HG03378 (cell line): ENCODE results near the gene MYOZ3.
A peak's percentile ranks its signal among the peaks of the same experiment; 100 is the strongest.

Experiments used
- ATAC-seq: cut with Tn5 transposase; IDR thresholded peaks from one replicate; pipeline ENCODE4 v1.9.1; 2021; ENCODE audit warnings: mild to moderate bottlenecking, moderate library complexity; ENCODE audit not compliant: unreplicated experiment

The MYOZ3 gene

DNA sequence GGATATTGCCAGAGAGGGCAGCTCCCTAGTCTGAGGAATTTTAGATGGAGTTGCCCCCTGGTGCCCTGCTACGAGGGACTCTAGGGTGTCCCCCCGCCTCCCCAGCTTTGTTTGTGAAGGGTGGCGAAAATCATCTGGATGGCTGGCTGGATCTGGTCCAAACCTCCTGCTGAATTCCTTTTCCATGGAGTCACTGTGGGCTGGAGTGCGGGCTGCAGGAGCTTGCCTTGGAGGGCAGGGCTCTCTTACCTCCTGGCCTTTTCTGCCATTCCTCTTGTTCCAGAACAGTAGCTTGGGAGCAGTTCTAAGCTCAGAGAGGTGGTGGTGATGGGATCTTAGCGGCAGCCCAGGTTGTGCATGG, 18.5 kb upstream of the MYOZ3 start:
- no peak for ATAC-seq

DNA sequence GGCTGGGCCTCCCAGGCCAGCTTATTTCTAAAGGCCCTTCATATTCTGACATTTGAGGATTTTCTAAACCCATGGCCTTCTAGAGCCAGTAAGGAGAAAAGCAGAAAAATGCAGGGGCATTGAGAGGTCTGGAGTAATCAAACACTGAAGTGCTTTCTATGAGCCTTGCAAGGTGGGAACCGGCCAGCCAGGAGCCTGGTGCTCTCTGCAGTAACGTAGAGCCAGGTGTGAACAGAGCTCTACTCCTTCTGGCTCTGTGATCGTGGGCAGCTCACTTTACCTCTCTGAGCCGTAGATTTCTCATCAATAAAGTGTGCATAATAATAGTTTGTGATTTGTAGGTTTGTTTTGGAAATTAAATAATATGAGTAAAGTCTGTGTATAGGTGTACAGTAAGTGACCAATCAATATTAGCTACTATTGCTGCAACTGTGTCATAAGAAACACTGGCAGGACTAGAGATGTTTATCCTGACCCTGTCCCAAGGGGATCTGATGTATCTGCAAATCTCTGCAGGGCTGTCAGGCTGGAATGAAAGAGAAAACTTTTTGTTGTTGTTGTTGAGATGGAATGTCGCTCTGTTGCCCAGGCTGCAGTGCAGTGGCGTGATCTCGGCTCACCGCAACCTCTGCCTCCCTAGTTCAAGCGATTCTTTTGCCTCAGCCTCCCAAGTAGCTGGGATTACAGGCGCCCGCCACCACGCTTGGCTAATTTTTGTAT, 17.9 kb upstream of the MYOZ3 start:
- ATAC-seq = no peak

DNA sequence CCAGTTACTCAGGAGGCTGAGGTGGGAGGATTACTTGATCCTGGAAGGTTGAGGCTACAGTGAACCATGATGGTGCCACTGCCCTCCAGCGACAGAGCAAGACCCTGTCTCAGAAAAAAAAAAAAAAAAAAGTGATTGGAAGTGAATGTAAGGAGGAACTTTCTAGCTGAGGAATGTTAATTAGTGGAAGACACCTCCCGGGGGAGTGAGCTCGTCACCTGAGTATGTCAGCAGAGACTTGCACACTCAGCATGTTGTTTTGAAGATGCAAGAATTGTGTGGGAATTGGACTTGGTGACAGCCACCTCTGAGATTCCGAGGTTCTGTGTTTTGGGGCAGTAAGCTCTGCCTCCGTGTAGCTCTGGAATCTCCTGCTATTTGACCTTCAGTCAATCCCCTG, 17.0 kb upstream of the MYOZ3 start:
- no peak for ATAC-seq

DNA sequence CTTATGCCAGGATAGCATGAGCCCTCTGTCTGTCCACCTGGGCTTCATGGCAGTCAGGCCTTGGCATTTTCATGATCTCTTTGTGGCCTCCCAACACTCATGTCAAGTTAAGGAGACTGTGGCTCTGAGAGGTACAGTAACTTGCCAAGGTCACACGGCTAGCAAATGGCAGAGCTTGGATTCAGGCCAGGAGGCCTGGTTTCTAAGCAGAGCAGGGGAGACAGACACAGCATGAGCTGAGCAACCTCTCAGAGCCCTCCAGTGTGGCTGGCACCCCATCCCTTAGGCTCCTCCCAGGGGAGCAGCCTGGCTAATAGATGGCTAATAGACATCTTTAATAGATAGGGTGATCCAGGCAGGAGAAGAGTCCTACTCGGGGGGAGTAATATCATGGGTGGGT, 16.5 kb upstream of the MYOZ3 start:
- no peak for ATAC-seq

DNA sequence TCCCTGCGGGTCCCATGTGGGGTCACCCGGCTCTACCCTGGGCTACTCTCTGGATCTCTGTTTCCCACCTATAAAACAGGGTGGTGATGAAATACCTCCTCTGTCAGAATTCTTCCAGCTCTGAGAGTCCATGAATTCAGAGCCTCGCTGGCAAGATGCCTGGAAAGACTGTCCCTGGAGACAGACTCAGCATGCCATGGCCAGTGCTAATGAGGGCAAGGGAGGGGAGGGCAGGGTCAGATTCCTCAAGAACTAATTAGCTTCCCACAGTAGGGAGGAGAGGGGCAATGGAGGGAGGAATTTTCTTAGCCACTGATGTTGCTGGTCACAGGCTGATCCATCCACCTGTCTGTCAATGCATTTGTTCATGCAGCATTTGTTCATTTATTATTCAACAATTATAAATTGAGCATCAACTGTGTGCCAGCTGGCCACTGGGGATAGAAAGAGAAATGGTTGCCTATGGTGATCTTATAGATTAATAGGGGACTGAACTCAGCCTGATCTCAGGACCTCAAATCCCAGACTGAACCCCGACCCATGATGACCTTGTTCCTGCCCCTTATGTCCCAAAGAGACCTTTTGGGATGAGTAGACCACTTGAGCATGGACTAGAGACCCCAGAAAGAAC, 15.9 kb upstream of the MYOZ3 start:
- ATAC-seq = no peak

DNA sequence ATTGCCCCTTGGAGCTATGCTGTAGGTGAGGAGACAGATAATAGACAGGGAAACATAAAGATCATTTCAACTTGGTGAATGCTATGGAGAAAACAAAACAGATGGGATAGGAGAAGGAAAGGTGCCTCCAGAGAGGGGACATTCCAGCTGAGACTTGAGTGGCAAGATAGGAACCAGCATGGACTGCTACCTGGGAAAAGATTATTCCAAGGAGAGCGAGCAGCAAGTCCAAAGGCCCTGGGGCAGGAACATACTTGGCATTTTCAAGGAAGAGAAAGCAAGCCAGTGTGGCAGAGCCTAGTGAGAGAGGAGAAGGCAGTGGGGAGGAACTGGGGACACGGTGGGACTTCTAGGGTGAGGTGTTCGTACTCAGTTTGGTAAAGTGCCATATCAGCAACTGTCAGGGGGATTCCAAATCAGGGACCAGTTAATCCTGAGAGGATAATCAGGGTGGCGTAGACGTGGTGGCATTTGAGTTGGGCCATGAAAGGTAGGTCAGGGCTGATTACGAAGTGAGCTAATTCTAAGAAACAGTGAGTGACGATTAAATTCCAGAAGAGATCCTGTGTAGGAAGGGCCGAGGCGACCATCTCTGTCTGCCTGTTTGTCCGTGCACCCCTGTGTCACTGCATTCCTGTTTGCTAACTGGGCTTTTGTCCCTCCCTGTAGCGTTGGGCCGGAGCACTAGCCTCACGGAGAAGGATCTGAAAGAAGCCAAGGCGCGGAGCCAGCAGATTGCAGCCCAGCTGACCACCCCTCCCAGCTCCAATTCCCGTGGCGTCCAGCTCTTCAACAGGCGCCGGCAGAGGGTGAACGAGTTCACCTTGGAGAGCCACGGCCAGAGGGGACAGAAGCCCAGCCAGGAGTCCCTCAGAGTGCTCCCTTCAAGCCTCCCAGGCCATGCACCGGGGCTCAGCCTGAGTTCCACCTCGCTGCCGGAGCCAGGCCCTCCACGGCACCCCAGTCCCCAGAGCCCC, 13.5 kb upstream of the MYOZ3 start:
- ATAC-seq = no peak

DNA sequence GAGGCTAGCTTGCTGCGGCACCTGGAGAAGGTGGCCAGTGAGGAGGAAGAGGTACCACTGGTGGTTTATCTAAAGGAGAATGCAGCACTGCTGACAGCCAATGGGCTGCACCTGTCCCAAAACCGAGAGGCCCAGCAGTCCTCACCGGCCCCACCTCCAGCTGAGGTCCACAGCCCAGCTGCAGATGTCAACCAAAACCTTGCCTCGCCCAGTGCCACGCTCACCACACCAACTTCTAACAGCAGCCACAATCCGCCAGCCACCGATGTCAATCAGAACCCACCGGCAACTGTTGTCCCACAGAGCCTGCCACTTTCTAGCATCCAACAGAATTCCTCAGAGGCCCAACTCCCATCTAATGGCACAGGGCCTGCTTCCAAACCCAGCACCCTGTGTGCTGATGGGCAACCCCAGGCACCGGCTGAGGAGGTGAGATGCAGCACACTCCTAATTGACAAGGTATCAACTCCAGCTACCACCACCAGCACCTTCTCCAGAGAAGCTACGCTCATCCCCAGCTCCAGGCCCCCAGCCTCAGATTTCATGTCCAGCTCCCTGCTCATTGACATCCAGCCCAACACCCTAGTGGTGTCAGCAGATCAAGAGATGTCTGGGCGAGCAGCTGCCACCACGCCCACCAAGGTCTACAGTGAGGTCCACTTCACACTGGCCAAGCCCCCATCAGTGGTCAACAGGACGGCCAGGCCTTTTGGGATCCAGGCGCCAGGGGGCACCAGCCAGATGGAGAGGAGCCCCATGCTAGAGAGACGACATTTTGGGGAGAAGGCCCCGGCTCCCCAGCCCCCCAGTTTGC, 12.6 kb upstream of the MYOZ3 start:
- no peak for ATAC-seq

DNA sequence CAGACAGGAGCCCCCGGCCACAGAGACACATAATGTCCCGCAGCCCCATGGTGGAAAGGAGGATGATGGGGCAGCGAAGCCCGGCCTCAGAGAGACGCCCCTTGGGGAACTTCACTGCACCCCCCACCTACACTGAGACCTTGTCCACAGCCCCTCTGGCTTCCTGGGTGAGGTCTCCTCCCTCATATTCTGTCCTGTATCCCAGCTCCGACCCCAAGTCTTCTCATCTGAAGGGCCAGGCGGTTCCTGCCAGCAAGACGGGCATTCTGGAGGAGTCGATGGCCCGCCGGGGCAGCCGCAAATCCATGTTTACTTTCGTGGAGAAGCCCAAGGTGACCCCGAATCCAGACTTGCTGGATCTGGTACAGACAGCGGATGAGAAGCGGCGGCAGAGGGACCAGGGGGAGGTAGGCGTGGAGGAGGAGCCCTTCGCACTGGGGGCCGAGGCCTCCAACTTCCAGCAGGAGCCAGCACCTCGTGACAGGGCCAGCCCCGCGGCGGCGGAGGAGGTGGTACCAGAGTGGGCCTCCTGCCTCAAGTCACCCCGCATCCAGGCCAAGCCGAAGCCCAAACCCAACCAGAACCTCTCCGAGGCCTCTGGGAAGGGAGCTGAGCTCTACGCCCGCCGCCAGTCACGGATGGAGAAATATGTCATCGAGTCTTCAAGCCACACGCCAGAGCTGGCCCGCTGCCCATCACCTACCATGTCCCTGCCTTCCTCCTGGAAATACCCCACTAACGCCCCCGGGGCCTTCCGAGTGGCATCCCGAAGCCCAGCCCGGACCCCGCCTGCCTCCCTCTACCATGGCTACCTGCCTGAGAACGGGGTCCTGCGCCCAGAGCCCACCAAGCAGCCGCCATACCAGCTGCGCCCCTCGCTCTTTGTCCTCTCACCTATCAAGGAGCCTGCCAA, 11.7 kb upstream of the MYOZ3 start:
- ATAC-seq = no peak

DNA sequence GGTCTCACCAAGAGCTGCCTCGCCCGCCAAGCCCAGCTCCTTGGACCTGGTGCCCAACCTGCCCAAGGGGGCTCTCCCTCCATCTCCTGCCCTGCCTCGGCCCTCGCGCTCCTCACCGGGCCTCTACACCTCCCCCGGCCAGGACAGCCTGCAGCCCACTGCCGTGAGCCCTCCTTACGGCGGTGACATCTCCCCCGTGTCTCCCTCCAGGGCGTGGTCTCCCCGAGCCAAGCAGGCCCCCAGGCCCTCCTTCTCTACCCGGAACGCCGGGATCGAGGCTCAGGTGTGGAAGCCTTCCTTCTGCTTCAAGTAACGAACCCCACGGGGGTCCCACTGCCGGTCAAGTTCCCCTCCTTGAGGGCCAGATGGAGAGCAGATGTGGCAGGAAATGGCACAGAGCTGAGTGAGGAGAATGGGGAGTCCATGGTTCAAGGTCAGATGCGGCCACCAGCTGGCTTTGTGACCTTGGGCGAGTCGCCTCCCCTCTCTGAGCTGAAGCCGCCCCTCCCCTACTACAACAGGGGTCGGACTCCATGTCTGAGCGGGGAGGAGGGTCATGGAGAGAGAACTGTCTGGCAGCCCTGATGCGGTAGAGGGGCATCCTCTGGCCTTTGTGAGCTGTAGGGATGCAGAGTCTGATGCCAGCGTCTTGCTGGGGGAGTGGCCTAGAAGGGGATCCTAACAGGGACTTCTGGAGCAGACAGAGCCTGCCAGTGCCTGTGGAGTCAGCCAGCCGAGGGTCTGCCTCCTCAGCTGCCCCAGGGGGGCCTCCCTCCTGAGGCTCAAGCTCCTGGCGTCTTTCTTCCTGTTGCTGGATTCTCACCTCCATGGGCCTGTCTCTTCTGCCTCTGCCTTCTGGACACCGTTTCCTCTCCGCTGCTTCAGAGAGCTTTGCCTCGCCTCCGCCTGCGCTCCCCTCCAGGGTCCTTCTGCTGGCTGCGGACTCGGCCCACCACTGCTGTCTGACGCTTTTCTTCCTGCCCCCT, 10.7 kb upstream of the MYOZ3 start:
- ATAC-seq = no peak

DNA sequence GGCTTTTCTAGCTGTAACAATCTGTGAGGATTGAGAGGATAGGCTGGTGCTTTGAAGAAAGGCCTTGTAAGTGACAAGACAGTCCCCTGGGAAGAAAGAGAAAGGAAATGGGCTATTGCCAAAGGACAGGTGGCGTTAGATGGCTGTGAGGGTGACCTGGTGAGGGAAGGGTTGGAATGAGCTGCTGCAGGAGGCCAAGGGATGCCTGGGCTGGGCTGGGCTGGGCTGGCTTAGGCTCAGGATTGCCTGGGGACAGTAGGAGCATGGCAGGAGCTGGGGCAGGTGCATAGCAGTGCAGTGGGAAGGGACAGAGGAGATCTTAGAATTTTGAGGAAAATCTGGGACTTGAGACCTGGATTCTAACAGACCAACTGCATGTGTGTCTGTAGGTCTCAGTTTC, 9.7 kb upstream of the MYOZ3 start:
- ATAC-seq = no peak

DNA sequence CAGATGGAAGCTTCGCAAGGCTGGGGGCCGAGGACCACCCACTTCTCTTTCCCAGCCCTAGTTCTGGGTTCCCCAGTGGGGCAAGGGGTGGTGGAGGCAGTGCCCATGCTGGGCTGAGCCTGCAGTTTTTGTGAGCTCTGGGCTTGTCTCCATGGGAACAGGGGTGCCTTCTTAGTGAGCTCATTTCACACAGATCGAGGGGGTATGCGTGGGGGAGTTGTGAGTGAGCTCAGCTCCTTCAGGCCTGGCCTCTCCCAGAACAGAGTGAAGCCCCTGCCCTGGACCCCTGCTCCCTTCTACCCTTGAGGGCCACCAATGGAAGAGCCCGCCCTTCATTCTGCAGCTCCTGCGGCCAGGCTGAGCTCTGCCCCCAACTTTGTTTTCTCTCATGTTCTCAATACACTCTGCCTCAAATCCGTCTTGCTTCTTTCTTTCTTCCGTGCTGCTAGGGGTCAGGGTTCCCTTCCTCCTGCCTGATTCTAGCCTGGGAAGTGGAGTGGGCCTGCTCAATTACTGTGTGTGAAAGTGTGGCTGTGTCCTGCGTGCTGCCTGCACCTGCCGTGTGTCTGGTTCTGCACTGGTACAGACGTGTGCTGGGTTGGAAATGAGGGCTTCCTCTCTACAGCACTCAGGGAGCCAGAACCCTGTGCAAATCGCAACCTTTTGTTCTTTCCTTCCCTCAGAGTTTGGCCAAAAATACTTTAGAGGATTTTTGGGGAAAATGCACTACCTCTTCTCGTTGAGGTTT, 9.0 kb upstream of the MYOZ3 start:
- no peak for ATAC-seq

DNA sequence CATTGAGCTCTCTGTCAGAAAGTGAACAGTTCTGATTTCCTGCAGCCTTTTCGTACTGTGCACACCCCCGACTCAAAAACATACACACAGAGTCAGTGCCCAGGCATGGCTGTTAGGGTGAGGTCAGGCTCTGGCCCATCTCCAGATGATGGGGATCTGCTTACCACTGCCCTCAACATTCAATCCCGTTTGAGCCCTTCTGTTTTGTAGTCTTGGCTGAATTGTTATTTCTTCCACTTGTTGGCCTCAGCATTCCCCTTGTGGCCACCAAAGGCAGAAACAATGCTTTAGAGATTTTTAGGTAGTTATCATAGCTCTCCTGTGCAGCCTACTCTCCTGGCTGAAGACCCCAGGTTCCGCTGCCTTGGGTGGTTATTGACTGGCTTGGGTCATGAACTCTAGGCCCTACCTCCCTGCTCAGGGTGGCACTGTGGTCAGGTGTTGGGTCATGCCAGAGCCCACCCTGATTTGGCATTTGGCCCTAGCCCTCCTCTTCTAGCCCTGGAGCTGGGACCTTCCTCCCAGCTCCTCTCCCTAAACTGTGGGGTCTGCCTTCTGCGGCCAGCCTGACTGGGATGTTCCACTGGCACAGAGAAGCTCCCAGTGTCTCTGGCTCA, 7.8 kb upstream of the MYOZ3 start:
- ATAC-seq = no peak

DNA sequence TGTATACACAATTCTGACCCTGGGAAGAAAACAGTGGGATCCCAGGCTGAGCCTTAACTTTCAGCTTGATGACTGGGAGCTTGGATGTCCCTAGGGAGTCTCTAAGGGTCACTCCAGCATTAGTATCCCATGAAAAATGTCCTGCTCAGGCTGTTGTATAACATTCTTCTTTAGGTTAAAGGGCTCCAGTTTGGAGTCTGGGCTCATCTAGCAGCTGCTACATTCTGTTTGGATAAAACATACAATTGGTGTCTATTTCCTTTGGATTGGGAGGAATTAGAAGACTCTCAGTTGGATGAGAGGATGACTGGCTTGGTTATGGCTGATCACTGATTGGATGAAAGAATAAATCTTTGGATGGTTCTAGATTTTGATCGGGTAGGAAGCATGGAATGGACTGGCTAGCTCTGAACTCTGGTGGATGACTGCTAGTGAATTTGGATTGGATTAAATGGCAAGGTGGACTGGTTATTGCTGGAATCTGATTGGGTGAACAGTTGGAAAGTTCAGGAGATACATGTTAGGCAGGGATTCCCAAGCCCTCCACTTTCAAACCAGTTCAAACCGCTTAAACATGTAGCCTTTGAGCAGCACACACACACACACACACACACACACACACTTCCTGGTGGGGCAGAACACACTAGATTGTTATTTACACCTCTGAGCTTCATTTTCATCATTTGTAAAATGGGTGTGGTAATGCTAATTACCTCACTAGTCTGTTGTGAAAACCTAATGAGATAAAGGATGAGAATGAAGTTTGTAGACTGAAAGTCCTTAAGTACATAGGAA, 7.1 kb upstream of the MYOZ3 start:
- ATAC-seq = no peak

DNA sequence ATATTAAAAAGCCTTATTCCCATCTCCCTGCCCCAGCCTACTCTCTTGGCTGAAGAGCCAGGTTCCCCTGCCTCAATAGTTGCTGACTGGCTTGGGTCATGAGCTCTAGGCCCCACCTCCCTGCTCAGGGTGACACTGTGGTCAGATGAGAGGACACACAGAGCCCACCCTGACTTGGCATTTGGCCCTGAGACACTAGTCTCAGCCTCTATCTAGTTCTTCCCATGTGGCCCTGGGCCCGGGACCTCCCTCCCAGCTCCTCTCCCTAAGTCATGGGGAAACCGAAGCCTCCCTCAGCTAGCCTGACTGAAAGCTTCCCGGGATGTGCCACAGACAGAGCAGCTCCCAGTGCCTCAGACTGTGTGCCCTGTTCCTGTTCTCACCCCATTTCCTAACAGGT, 5.8 kb upstream of the MYOZ3 start:
- no peak for ATAC-seq

DNA sequence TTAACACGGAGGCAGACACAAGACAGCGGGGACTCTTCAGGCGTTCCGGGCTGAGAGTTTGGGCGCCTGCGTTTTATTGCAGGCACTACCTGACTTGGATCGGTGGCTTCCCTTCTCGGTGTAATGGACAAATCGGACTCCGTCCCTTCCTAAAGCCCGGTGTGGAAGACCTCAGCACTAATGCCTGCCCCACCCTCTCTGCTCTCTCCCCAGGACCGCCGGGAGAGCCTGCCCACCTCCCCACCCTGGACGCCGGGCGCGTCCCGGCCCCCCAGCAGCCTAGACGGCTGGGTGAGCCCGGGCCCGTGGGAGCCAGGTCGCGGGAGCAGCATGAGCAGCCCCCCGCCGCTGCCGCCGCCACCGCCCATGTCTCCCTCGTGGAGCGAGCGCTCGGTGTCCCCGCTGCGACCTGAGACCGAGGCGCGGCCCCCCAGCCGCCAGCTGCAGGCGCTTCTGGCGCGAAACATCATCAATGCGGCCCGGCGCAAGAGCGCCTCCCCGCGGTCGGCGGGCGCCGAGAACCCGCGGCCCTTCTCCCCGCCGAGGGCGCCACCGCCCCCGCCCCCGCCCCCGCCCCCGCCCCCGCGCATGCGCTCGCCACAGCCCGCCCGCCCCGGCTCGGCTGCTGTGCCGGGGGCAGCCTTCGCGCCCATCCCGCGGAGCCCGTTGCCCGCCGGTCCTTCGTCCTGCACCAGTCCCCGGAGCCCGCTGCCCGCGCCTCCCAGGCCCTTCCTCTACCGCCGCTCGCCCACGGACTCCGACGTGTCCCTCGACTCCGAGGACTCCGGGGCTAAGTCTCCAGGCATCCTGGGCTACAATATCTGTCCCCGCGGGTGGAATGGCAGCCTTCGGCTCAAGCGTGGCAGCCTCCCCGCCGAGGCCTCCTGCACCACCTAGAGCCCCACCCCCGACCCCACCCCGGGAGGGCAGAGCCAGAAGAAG, 4.6 kb upstream of the MYOZ3 start:
- peak; percentile 64 for ATAC-seq

DNA sequence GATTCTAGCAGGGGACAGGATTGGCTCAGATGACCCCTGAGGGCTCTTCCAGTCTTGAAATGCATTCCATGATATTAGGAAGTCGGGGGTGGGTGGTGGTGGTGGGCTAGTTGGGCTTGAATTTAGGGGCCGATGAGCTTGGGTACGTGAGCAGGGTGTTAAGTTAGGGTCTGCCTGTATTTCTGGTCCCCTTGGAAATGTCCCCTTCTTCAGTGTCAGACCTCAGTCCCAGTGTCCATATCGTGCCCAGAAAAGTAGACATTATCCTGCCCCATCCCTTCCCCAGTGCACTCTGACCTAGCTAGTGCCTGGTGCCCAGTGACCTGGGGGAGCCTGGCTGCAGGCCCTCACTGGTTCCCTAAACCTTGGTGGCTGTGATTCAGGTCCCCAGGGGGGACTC, 2.9 kb upstream of the MYOZ3 start:
- no peak for ATAC-seq
